Stimulated activated CD4-positive, alpha-beta T cell treated with anti-CD3 and anti-CD28 coated beads, Interleukin-4, amount 100 ng/mL, for 4 hours (primary cell): ENCODE measurements around the gene OPTC.
"Not testable (repeated sequence)": the region's sequence is repeated elsewhere in the genome, so short reads cannot be mapped to it uniquely, and the experiment has no call there.

Source experiments
- DNase-seq, 2 experiments: peaks; one replicate each; pipeline ENCODE4 v3.0.0-alpha.2; 2020

Gene OPTC

DNA sequence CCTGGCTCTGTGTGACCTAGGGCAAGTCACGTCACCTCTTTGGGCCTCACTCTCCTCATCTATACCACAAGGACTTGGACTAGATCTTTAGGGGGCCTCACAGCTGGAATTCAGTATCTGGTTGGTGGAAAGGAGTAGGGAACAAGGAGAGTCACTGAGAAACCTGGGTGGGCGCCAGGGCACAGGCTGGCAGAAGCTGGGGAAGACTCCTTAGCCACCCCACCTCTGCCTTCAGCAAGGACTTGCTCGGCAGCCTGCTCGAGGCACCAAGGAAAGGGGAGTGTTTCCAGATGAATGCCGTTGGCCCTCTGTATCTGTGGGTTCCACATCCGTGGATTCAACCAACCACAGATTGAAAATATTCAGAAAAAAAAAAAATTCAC, 1.2 kb upstream of the OPTC start:
- no peak for DNase-seq

DNA sequence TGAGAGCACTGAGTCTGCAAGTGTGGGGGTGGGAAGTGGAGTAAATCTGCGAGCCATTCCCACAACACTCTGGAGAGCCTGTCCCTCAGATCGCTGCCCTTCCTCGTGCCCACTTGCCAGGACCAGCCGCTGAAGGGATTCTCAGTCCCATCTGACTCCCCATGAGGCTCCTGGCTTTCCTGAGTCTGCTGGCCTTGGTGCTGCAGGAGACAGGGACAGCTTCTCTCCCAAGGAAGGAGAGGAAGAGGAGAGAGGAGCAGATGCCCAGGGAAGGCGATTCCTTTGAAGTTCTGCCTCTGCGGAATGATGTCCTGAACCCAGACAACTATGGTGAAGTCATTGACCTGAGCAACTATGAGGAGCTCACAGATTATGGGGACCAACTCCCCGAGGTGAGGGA, 1.9 kb downstream of the OPTC start:
- no peak for DNase-seq

DNA sequence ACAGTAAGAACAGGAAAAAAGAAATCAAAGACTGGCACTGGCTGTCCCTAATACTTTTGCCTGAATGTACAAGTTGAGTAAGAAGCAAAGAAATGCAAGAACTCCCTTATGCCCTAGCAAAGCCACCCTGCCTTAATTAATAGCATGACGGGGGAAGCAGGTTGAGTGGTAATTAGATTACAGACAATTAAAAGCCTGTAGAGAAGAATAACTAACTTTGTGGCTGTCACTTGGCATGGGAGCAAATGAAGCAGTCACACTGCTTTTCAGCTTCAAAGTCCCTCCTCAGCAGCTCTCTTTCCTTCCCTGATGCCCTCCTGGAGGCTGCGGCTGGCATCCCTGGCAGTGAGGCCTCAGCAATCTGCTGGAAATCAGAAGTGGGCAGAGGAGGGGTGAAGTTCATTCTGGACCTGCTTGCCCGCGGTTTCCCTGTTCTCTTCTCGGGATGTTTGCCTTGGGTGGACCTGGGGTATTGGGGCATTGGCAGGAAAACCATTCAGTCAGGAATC, 3.4 kb downstream of the OPTC start:
- DNase-seq, result no peak

GRCh38 chr1:203499643-203500278, 5.8 kb downstream of the OPTC start:
- no peak for DNase-seq

GRCh38 chr1:203500279-203500678, 6.3 kb downstream of the OPTC start:
- DNase-seq, result no peak

- no peak for DNase-seq
These were observed 9.9 kb downstream of the OPTC start for GRCh38 chr1:203503836-203504235.

DNA sequence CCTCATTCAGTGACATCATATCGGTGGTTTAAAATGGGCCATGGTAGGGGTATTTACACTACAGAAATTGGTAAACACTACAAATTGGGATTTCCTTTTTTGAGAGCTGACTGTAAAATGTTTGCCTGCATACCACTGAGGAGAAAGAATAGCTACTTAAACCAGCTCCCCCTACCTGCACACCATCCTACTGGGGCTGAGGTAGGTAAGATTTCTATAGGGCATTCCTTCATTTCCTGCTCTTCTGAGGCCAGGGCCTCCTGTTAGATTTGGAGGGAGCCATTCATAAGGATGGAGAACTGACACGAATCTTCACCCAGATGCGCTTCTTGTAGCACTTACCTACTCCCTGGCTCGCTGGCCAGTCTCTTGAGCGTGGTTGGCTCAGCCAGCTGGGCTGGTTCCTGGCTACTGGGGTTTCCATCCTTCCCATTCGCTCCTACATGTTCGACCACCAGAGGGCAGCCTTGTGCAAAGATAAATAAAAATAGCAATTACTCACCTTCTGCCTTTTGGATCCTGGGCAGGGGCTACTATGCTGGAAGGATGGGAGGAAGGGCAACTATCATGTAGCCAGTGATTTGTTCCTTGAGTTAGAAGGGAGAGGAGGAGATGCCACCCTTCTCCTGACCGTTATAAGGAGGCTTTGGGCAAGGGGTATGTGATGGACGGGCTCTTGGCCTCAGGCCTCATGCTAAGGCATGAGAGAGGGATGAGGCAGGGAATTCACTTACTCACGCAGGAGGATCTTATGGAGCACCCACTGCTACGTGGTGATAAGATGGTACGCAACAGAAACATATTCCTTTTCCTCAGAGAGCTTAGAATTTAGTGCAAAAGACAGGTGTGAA, 10.7 kb downstream of the OPTC start:
- DNase-seq, result peak; percentile 59 to 70

DNA sequence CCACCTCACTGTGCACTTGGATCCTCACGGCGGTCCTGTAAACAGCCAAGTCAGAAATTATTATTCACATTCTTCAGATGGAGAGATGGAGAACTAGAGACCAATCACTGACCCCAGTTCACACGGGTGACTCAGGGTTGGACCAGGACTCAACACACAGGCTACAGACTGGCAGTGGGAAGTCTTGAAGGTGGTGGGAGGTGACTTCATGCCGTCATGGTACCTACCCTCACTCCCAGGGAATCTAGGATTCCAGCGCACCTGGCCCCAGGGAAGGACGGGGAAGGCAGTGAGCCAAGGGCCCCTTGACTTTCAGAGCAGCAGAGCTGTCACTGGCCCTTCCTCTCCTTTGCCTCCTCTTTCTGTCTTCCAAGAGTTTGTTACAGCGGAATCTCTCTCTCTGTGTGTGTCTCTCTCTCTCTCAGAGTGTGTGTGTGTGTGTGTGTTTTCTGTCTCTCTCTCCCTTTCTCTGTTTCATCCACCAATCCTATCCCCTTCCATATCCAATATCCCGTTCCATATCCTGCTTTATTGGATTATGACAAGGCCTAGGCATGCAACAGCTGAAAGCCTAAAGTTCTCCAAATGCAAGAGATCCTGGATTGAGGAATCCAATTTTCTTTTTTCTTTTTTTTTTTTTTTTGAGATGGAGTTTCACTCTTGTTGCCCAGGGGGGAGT, 11.7 kb downstream of the OPTC start:
- no peak for DNase-seq

DNA sequence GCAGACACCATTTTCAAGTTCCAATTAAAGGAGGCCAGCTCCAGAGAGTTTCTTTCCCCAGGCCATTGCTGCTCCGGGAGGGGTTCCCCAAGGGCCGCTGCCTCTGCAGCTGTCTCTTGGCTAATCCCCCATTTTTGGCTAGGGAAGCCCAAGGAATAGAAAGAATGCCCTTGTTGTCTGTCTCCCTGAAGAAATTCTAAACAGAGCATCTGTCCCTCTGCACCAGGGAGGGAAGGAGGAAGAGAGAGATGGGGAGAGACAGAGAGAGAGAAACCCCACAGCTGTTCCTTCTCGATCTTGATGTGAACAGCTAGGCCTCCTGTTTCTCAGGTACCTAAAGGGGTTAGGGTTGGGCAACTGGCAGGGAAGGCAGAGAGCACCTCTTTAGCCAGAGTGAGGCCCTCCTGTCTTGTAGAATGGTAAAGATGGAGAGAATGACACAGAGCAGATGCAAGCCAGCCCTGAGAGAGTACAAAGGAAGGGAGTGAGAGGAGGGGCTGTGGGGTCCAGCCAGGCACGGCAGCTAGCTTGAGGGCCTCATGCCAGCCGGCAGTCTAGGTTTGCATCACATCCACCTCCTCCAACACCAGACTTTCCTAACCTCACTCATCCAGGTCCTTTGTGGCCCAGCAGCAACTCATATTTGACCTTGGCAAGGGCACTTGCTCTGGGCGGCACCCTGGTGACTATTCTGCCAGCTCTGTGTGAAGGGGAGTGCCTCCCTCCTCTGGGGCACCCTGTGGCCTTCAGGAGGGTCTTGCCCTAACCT, 13.1 kb downstream of the OPTC start:
- DNase-seq, result no peak

DNA sequence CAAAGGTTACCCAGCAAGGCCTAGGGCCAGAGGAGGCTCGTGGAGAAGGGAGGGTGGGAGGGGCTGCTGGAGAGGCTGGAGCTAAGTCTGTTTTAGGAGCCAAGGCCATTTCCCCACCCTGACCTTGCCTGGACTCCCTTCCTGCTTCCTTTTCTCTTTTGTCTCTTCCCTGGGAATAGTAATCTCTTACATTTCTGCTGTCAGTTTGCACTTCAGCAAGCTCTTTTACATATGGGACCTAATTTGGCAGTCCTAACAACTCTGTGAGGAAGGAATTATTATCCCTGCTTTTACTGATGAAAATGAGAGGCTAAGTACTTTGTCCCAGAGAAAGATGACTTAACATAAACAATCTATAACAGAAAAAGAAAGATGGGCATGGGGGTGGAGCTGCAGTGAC, 13.8 kb downstream of the OPTC start:
- no peak for DNase-seq

DNA sequence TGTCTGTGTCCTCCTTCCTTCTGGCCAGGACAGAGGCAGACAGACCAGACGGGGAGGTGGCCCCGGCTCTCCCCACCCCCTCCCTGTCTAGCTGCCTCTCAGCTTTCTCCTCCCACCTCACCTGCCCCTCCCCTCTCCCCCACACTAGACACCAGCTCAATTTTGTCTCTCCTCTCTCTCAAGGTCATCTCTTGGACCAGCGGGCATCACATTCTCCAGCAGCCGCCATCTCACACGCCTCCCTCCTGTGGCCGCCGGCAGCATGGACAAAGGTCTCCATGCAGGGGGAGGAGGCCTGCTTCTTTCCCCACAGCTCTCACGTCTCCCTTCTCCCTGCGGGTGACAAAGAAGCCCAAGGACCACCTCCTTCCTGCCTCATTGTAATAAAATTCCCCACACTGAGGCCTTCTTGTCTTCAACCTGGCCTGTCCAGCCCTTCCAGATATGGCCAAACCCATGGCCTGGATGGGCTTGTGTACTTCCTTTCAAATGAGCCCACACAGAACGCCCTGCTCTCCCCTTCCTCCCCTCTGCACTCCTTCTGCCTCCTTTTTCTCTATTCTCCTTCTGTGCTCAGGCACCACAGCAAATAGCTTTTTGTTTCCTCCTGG, 14.6 kb downstream of the OPTC start:
- no peak for DNase-seq

DNA sequence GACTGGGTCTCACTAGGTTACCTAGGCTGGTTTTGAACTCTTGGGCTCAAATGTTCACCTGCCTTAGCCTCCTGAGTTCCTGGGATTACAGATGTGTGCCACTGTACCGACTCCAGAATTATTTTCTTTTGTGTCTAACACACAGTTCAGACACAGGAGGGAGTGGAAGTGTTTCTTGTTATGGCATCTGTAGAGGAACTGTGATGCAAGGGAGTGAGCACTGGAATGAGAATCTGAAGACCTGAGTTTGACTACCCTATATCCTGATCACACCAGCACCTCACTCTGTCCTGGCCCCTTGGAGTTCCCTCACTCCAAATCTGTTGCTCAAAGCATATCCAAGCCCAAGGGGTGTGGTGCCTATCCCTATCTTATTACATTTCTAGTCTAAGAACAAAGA, 15.2 kb downstream of the OPTC start:
- no peak for DNase-seq

- DNase-seq, result no peak
These were observed 17.6 kb downstream of the OPTC start for GRCh38 chr1:203511513-203511912.

DNA sequence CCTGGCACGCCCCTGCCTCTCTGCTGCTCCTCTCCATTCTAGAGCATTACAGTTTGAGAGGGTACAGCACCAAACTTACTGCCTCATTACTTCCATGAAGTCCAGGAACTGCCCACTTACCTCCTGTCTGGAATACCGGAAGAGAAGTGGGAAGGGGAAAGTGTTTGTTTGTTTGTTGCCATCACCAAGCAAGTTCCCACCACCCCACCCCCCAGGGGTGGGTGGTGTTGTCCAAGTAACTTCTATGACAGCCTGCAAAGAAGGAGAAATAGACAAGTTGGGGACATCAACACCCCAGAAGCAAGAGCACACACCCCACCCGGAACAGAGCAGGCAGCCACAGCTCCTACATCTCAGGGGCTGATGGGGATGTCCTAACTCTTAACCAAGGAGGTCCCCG, 18.0 kb downstream of the OPTC start:
- DNase-seq, result no peak

- no peak for DNase-seq
These were observed 18.5 kb downstream of the OPTC start for GRCh38 chr1:203512517-203512847.

DNA sequence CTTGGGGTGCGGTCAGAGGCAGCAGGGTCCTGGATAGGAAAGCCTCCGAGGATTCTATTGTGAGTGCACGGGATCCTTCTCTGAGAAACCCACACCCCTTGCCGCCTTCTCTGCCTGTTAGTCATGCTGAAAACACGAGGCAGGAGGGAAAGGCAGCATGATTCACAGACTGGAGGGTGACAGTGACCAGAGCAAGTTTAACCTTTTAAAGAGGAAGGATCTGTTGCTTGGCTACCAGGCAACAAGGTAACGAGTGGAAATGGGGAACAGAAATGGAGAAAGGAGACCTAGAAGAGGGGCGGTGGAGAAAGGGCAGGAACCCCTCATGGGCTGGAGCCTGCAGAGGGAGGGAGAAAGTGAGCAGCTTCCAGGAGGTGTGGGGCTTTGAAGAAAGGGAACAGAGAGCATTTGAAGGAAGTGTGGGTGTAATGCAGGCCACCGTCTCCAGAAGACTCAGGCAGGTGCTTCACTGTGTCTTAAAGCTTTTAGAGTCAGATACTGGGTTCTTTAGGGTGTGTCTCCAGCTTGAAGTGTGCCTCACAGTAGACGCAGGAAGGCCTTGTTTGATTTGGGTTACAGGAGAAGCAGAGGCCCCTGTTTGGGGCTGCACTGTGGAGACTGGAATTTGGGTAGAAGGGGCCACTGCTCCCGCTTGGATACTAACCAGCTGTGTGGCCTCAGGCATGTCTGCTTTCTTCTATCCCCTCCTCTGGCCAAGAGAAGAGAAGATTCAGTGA, 19.1 kb downstream of the OPTC start:
- DNase-seq, result peak; percentile 21 to 69

DNA sequence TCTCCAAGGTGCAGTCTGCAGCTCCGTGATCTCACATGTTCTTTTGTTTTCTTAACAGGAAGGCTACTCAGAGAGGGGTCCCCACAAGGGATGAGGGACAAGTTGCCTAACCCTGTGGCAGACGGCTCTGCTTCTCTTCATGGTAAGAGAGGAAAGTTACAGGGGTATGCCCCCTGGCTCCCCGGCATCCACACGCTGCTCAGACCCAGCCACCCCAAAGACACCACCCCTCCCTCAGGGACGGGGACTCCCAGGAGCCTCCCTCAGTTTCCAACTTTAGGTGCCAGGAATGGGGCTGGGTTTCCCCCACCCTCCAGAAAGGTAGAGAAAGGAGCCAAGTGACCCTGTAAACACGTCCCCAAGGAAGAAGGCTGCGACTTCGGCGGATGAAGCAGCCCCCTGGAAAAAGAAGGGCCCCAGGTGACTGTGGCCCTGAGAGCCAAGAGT, 19.7 kb downstream of the OPTC start:
- DNase-seq, result no peak

DNA sequence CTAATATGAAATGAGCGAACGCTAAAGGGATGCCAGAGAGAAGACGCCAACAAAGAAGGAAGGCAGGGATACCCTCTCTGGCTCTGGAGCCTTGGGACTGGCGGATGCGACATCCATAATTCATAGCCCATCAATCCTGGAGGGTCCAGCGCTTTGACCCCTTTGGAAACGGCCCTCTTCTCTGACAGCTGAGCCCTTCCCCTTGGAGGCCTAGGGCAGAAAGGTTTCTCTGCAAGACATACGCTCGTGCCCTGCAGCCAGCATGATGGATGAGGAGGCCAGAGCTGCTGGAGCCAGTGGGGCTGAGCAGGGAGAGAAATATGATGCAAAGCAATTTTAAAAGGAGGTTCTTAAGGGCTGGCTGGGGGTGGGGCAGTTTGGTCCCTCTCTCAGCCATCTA, 22.2 kb downstream of the OPTC start:
- DNase-seq, result no peak

DNA sequence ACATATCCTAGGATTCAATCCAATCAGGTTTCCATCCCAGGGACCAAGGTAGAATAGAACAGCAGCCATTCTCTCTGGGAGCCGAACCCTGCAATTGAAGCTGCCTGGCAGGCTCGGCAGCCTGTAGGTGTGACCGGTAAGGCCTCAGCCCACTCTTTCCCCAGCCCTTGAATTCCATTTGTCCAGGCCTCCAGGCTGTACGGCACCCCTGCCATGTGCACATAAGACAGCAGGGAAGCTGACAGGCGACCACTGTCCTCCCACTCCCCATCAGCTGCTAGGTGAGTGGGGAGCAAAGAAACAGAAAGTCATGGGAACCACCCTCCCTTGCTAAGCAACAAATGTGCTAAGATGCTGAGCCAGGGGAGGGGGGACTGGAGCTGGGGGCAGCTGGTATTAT, 23.0 kb downstream of the OPTC start:
- DNase-seq, result no peak

- no peak for DNase-seq
These were observed 23.6 kb downstream of the OPTC start for GRCh38 chr1:203517426-203518110.

DNA sequence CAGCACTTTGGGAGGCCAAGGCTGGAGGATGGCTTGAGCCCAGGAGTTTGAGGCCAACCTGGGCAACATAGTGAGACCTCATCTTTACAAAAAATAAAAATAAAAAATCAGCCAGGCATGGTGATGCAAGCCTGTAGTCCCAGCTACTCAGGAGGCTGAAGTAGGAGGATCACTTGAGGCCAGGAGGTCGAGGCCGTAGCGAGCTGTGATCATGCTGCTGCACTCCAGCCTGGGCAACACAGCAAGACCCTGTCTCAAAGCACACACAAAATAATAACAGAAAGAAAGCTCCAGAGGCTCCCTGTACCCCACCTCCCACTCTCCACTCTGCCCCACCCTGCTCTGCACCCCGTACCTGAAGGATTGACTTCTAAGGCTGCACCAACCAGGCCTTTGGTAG, 24.2 kb downstream of the OPTC start:
- not testable (repeated sequence) for DNase-seq
